HG03378 (cell line): ENCODE measurements around the gene HEPACAM2.
A peak's percentile ranks its signal among the peaks of the same experiment; 100 is the strongest.

Source experiments
- ATAC-seq: cut with Tn5 transposase; IDR thresholded peaks from one replicate; pipeline ENCODE4 v1.9.1; 2021; ENCODE audit warnings: mild to moderate bottlenecking, moderate library complexity; ENCODE audit not compliant: unreplicated experiment

Gene HEPACAM2

DNA sequence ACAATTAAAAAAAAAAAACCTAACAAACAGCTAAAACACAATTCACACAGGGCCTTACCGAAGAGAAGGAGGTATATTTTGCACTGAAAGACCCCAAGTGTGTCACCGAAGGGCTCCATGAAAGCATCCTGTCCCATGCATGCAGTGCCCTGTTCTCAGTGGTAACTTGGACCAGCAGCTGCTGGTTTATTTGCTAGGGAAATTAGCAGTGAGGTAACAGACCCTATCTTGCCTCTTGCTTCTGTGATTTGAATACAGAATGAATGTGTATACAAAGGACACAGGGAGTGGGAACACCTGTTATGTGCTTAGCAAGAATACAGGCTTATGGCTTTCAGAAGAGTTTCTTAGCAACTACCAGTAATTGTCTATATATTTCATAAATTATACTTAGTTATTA, at the start of gene HEPACAM2:
TSS of gene HEPACAM2 (minus strand) at position 160 of the 400 bp plus-strand sequence.
- ATAC-seq: no peak

DNA sequence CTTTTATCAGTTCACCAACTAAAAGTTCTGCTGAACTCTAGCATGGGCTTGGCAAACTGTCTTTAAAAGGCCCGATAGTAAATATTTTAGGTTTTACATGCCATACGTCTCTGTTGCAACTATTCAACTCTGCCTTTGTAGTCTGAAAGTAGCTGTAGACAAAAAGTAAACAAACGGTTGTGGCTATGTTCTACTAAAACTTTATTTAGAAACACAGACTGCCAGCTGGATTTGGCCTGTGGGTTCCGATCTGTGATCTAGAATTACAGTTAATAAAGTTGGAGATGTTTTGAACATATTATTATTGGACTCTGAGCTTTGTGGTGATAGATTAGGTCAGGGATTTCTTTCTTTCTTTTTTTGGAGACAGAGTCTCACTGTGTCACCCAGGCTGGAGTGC, 39.0 kb upstream of the HEPACAM2 start:
- ATAC-seq: no peak

DNA sequence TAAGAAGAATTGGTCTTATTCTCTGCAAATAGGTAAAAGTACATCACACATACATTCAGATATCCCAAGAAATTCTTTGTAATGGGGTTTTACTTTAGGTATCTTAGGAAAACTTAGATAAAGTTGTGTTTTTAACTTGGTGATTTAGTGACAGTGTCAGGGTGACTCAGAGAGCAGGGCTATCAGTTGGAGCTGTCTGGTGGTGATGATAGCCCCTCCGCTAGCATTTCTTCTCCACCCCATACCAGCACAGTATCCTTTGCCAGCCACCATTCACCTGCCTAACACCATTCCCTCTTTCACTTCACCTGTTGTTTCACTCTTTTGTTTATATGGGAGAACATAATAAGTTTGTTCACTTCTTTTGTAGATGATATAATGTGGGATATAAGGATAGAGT, 36.3 kb upstream of the HEPACAM2 start:
- no peak for ATAC-seq

DNA sequence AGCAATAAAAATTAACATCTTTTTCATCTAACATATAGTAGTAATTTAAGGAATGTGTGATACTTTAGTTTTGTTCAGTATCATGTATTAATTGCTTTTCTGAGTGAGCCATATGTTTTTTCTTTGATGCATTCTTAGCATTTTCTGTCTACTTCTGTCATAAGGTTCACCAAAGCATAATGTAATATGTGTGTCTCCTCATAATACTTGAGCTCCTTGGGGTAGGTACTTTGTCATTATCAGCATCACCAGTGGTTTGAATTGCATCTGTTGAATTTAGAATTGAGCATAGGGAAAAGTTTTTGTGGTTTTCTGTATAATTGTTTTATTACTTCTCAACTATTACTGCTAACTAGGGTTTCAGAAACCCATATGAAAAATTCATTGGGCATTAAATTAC, 32.4 kb upstream of the HEPACAM2 start:
- no peak for ATAC-seq

DNA sequence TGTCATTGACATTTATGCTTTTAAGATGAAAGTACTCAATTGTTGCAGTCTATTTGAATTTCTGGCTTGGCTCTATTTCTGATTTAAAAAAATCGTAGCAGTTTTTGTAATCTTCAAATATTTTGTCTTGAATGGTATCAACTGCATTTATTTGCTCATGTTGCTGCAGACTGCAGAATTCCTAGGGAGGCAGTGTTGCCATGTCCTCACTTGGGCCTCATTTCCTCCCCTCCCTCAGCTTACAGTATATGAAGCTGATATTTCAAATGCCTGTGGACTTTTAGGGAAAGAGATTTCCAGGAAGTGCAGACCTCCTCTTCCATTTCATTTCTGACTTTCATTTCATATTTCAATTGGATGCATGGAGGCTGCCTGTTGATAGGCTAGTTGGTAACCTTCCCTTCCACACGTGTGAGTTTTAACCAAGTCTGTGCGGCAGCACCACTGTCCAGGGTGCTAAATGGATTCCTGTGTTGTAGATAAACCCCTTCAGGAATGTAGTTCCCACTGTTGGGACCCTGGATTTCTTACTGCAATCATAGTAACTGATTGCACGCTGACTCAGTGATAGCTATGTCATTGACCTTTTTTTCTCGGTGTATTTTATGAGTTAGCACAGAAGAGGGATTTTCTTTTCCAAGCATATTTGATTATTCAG, 23.4 kb upstream of the HEPACAM2 start:
- ATAC-seq: no peak

DNA sequence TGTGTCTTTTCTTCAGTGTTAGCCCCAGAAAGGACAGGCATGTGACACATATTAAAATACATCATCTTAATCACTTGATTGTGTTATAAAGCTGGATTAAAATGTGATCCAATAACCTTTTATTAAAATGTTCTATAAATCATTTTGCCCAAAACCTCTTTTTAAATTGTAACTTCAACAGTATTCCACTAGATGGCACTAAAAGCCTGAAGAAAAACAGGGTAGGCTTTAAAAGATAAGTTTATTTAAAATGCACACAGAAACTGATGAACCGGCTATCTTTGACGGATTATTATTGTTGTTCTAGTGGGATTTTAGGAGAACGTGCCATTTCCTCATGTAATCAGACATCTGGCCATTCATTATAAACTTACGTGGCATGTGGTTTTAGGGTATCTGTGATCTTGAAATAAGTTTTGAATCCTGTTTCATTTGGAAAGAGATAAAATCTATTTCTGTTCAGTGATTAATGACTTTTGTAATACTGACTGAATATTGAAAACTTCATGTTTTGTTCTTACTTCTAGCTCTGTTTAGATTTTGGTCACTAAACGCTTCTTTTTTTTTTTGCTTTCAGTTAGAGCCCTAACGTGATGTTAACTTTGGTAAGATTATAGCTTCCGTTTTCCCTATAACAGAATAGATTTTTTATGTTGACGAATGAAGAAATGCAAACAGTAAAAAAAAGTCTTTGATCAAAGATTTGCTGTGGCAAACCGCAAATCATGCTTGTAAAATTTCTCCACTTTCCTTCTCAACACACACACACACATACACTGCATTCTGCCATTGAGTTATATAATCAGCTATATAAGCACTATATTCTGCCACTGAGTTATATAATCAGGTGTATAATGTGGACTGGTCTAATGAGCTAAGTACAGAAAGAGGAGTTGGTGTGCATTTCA, 19.5 kb upstream of the HEPACAM2 start:
- ATAC-seq: no peak

DNA sequence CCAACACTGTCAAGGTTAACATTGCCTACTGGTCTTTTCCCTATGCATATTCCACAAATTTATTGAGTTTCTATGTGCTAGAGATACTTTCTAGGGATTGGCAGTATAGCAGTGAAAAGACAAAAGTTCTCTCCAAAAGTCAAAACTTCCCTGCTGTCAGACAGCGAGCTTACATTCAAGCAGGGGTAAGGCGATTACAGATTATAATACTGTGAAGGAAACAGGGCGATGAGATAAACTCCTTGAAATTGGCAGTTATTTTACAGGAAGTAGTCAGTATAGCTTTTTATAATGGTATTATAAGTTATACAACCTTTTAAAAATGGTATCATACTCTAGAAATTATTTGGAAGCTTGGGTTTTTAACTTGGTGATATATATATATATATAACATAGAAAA, 15.8 kb upstream of the HEPACAM2 start:
- no peak for ATAC-seq

DNA sequence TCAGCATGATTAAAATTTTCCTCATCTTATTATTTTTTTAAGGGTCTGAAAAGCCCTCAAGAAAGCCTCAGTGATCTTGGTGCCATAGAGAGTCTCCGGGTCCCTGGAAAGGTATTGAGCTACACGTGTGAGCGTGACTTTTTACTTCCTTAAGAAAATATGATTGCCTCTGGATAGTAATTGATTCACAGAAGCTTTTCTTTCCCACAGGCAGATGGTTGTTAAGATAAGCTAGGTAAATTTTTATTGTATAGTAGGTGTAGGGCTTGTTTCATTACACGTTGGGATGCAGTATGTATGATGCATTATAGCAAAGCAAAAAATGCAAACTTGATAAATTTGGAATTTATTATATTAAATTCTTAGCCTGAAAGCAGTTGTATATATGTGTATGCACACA, 13.6 kb upstream of the HEPACAM2 start:
- no peak for ATAC-seq

DNA sequence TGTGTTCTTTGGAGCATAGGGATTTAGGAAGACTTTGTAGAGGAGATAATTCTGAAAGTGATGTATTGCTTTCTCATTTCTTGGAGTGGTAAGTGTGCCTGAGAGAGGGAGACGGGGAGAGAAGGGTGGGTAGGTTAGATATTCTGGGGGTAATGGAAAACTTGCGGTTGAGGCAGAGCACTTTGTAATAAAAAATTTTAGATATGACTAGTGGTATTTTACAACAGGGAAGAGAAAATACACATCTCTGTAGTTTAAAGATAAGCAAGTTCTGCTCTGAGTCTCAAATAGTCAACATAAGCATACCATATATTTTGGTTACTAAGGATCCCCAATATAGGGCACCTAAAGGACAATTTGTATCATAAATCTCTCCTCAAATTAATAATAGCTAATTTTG, 12.5 kb upstream of the HEPACAM2 start:
- no peak for ATAC-seq

DNA sequence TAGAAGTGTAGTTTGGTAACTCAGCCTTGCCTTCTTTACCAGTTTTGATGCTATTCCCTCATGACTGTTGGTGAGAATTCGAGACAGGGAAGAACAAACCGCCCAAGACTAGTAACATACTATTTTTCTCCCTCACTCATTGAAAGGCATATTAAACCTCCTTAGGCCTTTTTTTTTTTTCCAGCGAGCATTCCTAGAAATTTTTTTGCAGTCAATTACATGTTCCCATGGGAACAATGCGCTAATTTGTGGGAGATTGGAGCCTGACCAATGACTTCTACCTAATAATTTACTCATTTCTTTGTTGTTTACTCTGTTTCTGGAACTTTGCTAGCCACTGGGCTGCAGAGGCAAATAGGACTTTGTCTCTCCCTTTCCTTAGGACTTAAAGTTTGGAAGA, 11.9 kb upstream of the HEPACAM2 start:
- no peak for ATAC-seq

DNA sequence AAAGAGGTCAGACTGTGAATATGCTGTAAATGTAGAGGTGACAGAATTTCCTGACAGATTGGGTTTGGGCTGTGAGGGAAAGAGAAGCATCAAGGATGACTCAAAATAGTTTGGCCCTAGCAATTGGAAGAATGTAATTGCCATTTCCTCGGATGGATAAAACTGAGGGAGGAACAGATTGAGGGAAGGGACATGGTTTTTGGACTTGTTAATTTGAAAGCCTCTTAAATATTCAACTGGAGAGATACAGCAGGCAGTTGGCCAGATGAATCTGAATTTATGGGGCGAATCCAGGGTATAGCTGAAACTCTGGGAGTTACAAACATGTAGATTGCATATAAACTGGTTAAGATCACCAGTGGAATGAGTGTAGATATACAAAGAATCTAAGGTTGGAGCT, 9.3 kb upstream of the HEPACAM2 start:
- ATAC-seq: no peak

DNA sequence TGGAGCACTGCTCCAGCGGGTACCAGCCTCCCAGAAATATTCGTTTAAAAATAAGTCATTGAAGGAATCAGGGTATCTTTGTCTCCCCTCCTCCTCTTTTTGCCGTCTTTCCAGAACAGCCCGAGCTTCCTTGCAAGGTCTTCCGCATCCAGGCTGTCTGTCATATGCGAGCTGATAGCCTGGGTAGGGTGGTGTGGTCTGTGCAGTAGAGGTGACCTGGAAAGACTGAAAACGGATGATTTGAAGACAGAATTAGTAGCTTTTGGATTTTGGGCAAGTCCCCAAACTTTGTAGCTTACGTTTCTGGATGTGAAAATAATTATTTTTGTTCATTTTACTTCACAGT, 6.4 kb upstream of the HEPACAM2 start:
- no peak for ATAC-seq

DNA sequence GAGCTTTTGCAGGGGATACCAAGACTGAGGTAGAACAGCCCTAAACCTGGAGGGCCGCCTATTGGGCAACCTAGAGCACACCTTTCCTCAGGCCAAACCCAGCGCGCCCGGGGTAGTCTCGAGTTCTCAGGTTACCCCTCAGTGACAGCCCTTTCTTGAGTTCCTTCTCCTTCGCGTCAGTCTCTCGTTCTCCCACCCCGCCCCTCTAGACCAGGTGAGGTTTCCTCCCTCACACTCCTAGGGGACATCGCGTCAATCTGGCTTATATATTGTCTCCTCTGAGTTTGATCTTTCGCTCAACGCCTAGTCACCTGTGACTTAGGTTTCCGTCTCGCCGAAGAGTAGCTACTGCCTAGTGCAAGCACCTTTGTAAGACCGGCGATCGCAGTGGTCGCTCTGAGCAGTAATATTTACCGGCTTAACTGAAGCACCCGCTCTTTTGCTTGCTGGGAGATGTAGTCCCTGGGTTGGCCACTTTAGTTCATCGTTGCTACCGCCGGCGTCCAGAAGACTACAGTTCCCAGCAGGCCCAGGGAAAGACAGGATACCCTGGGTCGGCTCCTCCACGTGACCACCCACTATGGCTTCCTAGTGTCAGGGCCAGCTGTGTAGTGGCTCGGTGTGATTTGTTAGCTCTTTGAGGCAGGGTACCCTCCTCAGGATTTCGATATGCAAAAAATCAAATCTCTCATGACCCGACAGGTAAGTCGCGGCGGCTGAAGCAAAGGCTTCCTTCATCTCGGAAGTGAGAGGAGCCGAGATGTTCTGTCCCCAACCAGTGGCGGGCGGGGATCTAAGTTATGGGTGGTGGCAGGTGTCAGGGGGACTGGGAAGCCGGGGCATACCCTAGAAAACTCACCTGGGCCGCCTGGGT, 5.8 kb upstream of the HEPACAM2 start, which contains the start of gene VPS50:
TSS of gene VPS50 (plus strand) at position 568 of the 874 bp plus-strand sequence. CDS start at position 670, 102 bp downstream.
- peak; percentile 99 for ATAC-seq

DNA sequence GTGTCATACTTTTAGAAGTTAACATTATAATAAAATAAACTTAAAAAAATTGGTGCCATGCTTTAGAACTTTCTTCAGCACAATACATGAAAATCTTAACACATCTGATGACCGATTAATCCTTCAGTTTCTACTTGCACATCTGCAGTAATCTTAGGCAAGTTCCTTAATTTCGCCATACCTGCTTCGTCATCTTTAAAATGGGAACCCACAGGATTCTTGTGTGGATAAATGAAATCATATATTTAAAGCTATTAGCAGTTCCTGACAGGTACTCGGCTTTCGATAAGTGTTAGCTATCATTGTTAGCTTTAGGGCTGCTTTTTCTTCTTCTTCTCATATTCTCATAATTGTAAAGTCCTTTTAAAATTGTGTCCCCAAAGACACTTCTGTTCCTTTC, 5.0 kb upstream of the HEPACAM2 start:
- no peak for ATAC-seq

DNA sequence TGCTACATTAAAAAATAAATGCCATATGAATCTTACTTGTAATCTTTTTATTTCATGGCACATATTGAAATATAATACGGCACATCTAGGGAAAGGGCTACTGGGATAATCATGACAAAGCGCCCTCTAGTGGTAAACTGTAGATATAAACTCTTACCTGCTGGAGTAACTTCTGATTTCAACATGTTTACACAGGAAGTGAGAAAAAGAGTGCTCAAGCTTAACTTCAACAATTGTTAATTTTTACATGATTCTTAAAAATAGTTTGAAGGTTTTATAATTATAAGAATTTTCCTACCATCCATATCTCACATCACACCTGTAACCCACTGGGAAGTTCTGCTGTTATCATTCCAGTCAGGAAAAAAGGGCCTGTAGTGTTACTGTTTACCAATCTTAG, 2.0 kb upstream of the HEPACAM2 start:
- ATAC-seq: peak; percentile 35

DNA sequence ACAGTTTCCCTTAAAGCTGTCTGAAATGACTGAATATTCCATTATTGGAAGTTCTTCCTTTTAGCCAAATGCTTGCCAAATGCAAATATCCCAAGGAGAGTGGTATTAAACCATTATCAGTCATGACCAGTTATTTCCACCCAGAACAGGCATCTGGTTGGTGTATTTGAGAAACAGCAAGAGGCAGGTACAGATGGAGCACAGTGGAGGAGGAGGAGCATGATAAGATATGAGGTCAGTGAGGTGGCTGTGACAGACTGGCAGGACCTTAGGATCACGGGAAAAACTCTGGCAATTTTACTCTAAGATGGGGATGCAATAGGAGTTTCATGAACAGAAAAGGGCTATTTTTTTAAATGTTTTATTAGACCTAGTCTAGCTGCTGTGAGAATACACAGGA, 6.4 kb downstream of the HEPACAM2 start:
- no peak for ATAC-seq

DNA sequence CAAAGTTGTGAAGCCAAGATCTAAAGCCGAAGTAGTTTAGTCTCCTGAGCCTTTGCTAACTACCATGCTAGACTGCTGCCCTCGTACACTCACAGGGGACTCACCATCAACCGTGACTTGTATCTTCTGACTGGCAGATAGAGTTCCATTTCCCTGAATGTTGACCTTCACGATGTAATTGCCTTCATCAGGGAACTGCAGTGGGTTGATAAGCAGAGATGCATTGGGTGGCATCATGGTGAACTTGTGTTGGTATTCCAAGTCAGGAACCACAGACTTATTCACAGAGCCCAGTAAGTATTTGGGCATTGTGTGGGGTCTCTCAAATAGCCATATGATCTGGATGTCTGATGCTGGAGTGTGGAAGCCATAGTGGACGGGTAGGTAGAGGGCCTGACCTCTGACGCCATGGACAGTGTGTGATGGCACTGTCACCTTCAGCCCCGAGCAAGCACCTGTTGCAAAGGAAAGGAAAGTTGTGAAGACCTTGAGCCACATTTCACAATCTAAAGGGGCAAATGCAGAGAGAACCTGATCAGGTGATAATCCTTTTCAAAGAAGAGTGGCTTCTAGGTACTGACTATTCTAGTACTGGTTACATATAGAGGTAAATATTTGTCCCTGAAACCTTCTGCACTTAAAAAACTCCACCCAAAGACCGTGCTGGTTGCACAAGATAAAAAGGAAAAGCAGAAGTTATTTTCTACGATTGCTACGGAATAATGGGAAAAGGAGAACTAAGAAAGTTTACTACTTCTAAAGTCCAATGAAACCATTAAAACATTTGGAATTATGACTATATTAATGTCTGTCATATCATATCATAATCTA, 7.1 kb downstream of the HEPACAM2 start:
- ATAC-seq: no peak

DNA sequence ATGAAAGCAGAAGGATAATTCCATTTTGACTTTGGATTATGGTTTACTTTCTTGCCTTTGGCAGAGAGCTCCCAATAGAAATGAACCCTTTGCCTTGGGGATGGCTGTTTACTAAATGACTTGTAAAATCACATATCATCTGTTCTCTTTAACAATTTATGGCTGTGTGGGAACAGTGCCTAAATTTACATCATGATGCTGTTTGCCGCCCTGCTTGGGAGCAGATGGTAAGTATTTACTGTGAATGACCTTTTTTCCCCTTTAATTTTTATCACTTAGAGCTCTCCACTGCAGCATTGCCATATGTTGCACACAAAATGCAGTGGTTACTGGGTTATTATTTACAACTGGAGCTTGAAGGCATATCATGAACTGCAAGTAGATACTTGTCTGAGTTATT, 13.4 kb downstream of the HEPACAM2 start:
- no peak for ATAC-seq

DNA sequence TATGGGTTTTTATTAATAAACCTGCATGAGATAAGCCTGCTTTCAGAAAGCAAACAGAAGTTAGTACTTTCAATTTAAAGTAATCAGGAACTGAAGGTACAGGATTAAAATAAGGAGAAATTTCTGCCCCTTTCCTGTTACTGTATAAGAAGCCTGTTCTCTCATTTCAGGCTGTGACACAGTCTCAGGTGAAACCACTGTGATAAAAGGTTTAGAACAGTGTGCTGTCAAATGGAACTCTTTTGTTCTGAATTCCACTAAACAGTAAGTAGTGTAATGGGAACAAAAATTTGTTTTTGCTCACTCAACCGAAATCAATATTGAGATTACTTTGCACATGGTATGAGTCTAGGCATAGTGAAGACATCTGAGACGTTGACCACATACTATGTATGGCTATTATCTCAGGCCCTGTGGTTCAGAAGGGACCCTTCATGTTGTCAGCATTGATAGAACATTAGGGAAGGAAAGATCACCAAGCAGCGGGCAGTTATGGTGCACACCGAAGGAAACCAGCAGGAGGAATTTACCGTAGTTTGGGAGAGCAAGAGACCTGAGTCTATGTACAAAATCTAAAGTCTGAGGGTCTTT, 14.9 kb downstream of the HEPACAM2 start:
- ATAC-seq: no peak

DNA sequence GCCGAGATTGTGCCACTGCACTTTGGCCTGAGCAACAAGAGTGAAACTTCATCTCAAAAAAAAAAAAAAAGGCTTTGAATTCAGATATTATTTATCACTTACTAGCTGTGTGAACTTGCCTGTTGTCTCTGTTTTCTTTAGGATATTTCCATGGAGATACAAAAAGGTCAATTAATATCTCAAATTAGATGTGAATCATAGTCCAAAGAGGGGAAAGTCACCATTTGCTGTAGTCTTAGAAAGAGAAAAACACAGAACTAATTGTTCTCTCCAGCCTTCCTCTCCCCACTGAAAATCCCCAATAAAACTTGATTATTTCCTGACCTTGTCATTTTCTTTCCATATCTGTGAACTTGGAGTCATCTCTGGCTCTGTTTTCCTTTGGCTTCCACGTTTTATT, 21.2 kb downstream of the HEPACAM2 start:
- ATAC-seq: no peak
